HepG2 (cell line): ENCODE results near the gene FMNL1. TPM values are rescaled to one million over a fixed set of nuclear protein-coding genes. Genes with fewer than 3 reads are reported as not detected.

Experiments used
- ATF6 ChIP-seq: sonication (generic); formaldehyde crosslinking; conservative IDR thresholded peaks from 2 replicates; pipeline ENCODE4 v1.4.0; 2020; ENCODE audit warnings: missing genetic modification reagents
- CHD4 ChIP-seq: fragments of 200-600 bp; sonication (generic); IDR thresholded peaks from 2 replicates; pipeline ENCODE4 v1.7.0; 2017; ENCODE audit warnings: mild to moderate bottlenecking, low read length, borderline replicate concordance
- FIP1L1 ChIP-seq: fragments of 200-400 bp; formaldehyde crosslinking; IDR thresholded peaks from 2 replicates; pipeline ENCODE4 v1.6.1; 2018; ENCODE audit warnings: low read depth, mild to moderate bottlenecking, low read length, moderate library complexity, borderline replicate concordance; ENCODE audit not compliant: insufficient read depth
- HDAC1 ChIP-seq: sonication (generic); formaldehyde crosslinking; IDR thresholded peaks from 2 replicates; pipeline ENCODE4 v1.5.1; 2020; ENCODE audit warnings: mild to moderate bottlenecking, missing genetic modification reagents
- HOMEZ ChIP-seq: IDR thresholded peaks from 2 replicates; pipeline ENCODE4 v1.6.1; 2016; ENCODE audit warnings: low read depth
- MLLT10 ChIP-seq: sonication (generic); formaldehyde crosslinking; IDR thresholded peaks from 2 replicates; pipeline ENCODE4 v1.4.0; 2020; ENCODE audit warnings: missing genetic modification reagents
- RBFOX2 ChIP-seq: fragments of 200-400 bp; formaldehyde crosslinking; IDR thresholded peaks from 2 replicates; pipeline ENCODE4 v1.6.1; 2017; ENCODE audit warnings: low read depth, mild to moderate bottlenecking, low read length
- RFX5 ChIP-seq: IDR thresholded peaks from 2 replicates; pipeline ENCODE4 v1.6.1; 2011; ENCODE audit warnings: low read depth, low read length, improper control_type of control experiment
- SAFB2 ChIP-seq: sonication (generic); formaldehyde crosslinking; IDR thresholded peaks from 2 replicates; pipeline ENCODE4 v1.5.1; 2020; ENCODE audit warnings: missing genetic modification reagents, low read depth, mild to moderate bottlenecking, borderline replicate concordance
- SMAD1 ChIP-seq: sonication (generic); formaldehyde crosslinking; IDR thresholded peaks from 2 replicates; pipeline ENCODE4 v1.4.0; 2020; ENCODE audit warnings: missing genetic modification reagents, low read depth, mild to moderate bottlenecking, borderline replicate concordance
- SNAI1 ChIP-seq: sonication (generic); formaldehyde crosslinking; IDR thresholded peaks from 2 replicates; pipeline ENCODE4 v1.5.0; 2020; ENCODE audit warnings: mild to moderate bottlenecking, missing genetic modification reagents, borderline replicate concordance
- SNAPC4 ChIP-seq: sonication (generic); formaldehyde crosslinking; IDR thresholded peaks from 2 replicates; pipeline ENCODE4 v1.4.0; 2020; ENCODE audit warnings: mild to moderate bottlenecking, missing genetic modification reagents
- SP5 ChIP-seq: IDR thresholded peaks from 2 replicates; pipeline ENCODE4 v1.6.1; 2016; ENCODE audit warnings: low read depth, borderline replicate concordance
- ZBTB42 ChIP-seq: sonication (generic); formaldehyde crosslinking; IDR thresholded peaks from 2 replicates; pipeline ENCODE4 v1.5.0; 2020; ENCODE audit warnings: mild to moderate bottlenecking, missing genetic modification reagents
- ZMAT3 ChIP-seq: sonication (generic); formaldehyde crosslinking; conservative IDR thresholded peaks from 2 replicates; pipeline ENCODE4 v1.7.0; 2021; ENCODE audit warnings: missing genetic modification reagents
- ZNF17 ChIP-seq: sonication (generic); formaldehyde crosslinking; IDR thresholded peaks from 2 replicates; pipeline ENCODE4 v1.5.0; 2020; ENCODE audit warnings: mild to moderate bottlenecking, missing genetic modification reagents
- ZNF30 ChIP-seq: sonication (generic); formaldehyde crosslinking; IDR thresholded peaks from 2 replicates; pipeline ENCODE4 v1.5.0; 2020; ENCODE audit warnings: mild to moderate bottlenecking, missing genetic modification reagents
- ZNF343 ChIP-seq: sonication (generic); formaldehyde crosslinking; IDR thresholded peaks from 2 replicates; pipeline ENCODE4 v1.4.0; 2020; ENCODE audit warnings: mild to moderate bottlenecking, missing genetic modification reagents
- ZNF550 ChIP-seq: sonication (generic); formaldehyde crosslinking; IDR thresholded peaks from 2 replicates; pipeline ENCODE4 v1.4.0; 2020; ENCODE audit warnings: mild to moderate bottlenecking, missing genetic modification reagents, borderline replicate concordance
- ZNF749 ChIP-seq: sonication (generic); formaldehyde crosslinking; IDR thresholded peaks from 2 replicates; pipeline ENCODE4 v1.8.0; 2022; ENCODE audit warnings: mild to moderate bottlenecking, missing genetic modification reagents, moderate library complexity, borderline replicate concordance
- ZNF781 ChIP-seq: sonication (generic); formaldehyde crosslinking; IDR thresholded peaks from 2 replicates; pipeline ENCODE4 v1.5.1; 2020; ENCODE audit warnings: borderline replicate concordance, mild to moderate bottlenecking, missing genetic modification reagents; ENCODE audit errors: not compliant biosample characterization
- polyA plus RNA-seq, 8 experiments: library from polyadenylated mRNA; depleted of rRNA in 3 of 8; stranded (reverse) in 7 of 8; unstranded in 1 of 8; fragments of >200 nt; fragmentation: Illumina TruSeq in 4 of 8; extraction: Trizol in 4 of 8; gene quantifications; 2 replicates each; pipeline versions ENCODE4 v1.2.1 to v1.2.3, GENCODE V29; 2011 to 2016; ENCODE audit warnings: low read depth in 4 of 8, missing spikeins in 1 of 8, mixed read lengths in 1 of 8; ENCODE audit not compliant: insufficient read depth in 1 of 8
- total RNA-seq, 5 experiments: library from RNA; depleted of rRNA; stranded (reverse); fragments of >200 nt; fragmentation: Illumina TruSeq; extraction: Trizol; gene quantifications; 2 replicates each; pipeline ENCODE4 v1.2.3, GENCODE V29; 2016; ENCODE audit warnings: low read depth in 1 of 5

Gene FMNL1
- total and polyA plus RNA-seq, 2 of the 13 experiments (the other 11 are each of a cell fraction or from before 2014, with no cell fraction given) = 0.53 to 0.70 TPM

GRCh38 chr17:45277216-45277849 lies 55.6 kb downstream of the FMNL1 start (continued):
- no peak for TF ChIP-seq ZMAT3 (CRISPR knock-in tag)
- TF ChIP-seq SP5 = peak; percentile 9; the same call in 1 of the 2 replicates
- no peak for TF ChIP-seq HOMEZ (CRISPR knock-in tag)
- TF ChIP-seq SNAPC4 (CRISPR knock-in tag) = no peak
- no peak for TF ChIP-seq CHD4
- TF ChIP-seq ZNF30 (CRISPR knock-in tag) = no peak
- no peak for TF ChIP-seq ZNF781 (CRISPR knock-in tag)
- TF ChIP-seq SAFB2 (CRISPR knock-in tag) = no peak
- no peak for TF ChIP-seq ZNF749 (CRISPR knock-in tag)
- no peak for TF ChIP-seq MLLT10 (CRISPR knock-in tag)
- no peak for TF ChIP-seq ZNF550 (CRISPR knock-in tag)
- no peak for TF ChIP-seq SNAI1 (CRISPR knock-in tag)
- TF ChIP-seq HDAC1 (CRISPR knock-in tag) = no peak
- TF ChIP-seq ZBTB42 (CRISPR knock-in tag) = no peak
- no peak for TF ChIP-seq SMAD1 (CRISPR knock-in tag)
- TF ChIP-seq ZNF17 (CRISPR knock-in tag) = no peak
- TF ChIP-seq FIP1L1 = no peak
- no peak for TF ChIP-seq ATF6 (CRISPR knock-in tag)
- TF ChIP-seq RBFOX2 = no peak
- TF ChIP-seq RFX5 = no peak
- TF ChIP-seq ZNF343 (CRISPR knock-in tag) = no peak
